Measurements from ENCODE around the gene RASSF4.

Gene RASSF4

GRCh38 chr10:44963772-44964633 is 4.4 kb downstream of the RASSF4 start:
- no peak for DNase-seq (ENCODE audit: low spot score)

GRCh38 chr10:44965104-44965503 is 5.5 kb downstream of the RASSF4 start:
- no peak for DNase-seq (ENCODE audit: low spot score)

GRCh38 chr10:44965651-44966097 is 6.1 kb downstream of the RASSF4 start:
- no peak for DNase-seq (ENCODE audit: low spot score)

GRCh38 chr10:44966129-44966815 is 6.7 kb downstream of the RASSF4 start:
- no peak for DNase-seq (ENCODE audit: low spot score)

GRCh38 chr10:44966816-44967509 is 7.4 kb downstream of the RASSF4 start:
- no peak for DNase-seq (ENCODE audit: low spot score)

GRCh38 chr10:44967616-44968015 is 8.0 kb downstream of the RASSF4 start:
- no peak for DNase-seq (ENCODE audit: low spot score)

GRCh38 chr10:44968091-44968490 is 8.5 kb downstream of the RASSF4 start:
- no peak for DNase-seq (ENCODE audit: low spot score)

- DNase-seq (ENCODE audit: low spot score): no peak
These were observed 9.1 kb downstream of the RASSF4 start for GRCh38 chr10:44968500-44969400.

GRCh38 chr10:44969854-44970253 is 10.3 kb downstream of the RASSF4 start:
- no peak for DNase-seq (ENCODE audit: low spot score)

GRCh38 chr10:44970812-44971395 is 11.3 kb downstream of the RASSF4 start:
- DNase-seq (ENCODE audit: low spot score): no peak

- no peak for DNase-seq (ENCODE audit: low spot score)
These were observed 11.8 kb downstream of the RASSF4 start for GRCh38 chr10:44971434-44971833.

GRCh38 chr10:44971935-44972757 is 12.5 kb downstream of the RASSF4 start:
- DNase-seq (ENCODE audit: low spot score): no peak

- DNase-seq (ENCODE audit: low spot score): no peak
These were observed 13.3 kb downstream of the RASSF4 start for GRCh38 chr10:44972874-44973306.

- DNase-seq (ENCODE audit: low spot score): no peak
These were observed 13.9 kb downstream of the RASSF4 start for GRCh38 chr10:44973323-44974081.

- DNase-seq (ENCODE audit: low spot score): no peak
These were observed 14.6 kb downstream of the RASSF4 start for GRCh38 chr10:44974082-44974627.

- peak; percentile 83 for DNase-seq (ENCODE audit: low spot score)
These were observed 15.2 kb downstream of the RASSF4 start for GRCh38 chr10:44974628-44975430.

- peak; percentile 59 for DNase-seq (ENCODE audit: low spot score)
These were observed 16.1 kb downstream of the RASSF4 start for GRCh38 chr10:44975431-44976331.

Measured in hepatic stellate cell (primary cell).